ENCODE data around the gene NOS1AP.

The NOS1AP gene

DNA sequence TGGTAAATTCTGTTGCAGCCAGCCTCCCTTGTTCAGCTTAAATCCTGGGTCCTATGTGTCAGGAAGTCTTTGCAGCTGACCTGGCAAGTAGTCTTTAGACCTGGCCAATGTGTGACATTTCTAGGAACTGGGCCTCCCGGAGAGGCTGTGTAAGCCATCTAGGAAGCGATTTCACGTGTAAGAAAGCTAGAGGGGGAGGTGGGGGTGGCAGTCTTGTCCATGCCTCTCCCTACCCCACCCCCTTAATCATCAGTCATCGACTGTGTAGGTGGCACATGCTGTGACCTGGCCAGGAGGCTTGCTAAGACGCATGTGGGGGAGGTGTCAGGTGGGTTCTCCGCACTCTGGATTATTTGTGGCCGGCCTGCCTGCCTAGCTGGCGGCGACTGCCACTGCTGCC lies 320.5 kb downstream of the NOS1AP start:
- Histone ChIP-seq H2AK5ac (ENCODE audit: low read length) (no peak overlapping the region), H3K23ac (ENCODE audit: low read length) (no peak overlapping the region), H3K4ac (ENCODE audit: low read depth, low read length) (no peak overlapping the region), H4K8ac (ENCODE audit: low read depth, low read length) (no peak overlapping the region), H3K27ac (ENCODE audit: low read depth, low read length) (no peak overlapping the region), H3K36me3 (ENCODE audit: control insufficient read depth, insufficient read depth, low read length) (no peaks in the 10 kb centered on the region), H3K4me2 (ENCODE audit: low read length) (no peak overlapping the region), H3K9ac (ENCODE audit: low read length) (no peak overlapping the region), H3K4me3 (ENCODE audit: low read length) (no peak overlapping the region), H2BK15ac (replicated peaks; ENCODE audit: low read depth) (no peak overlapping the region), H3K79me1 (ENCODE audit: low read length) (no peaks in the 10 kb centered on the region), H4K5ac (ENCODE audit: low read length) (no peak overlapping the region), H2BK120ac (ENCODE audit: low read depth, low read length) (no peak overlapping the region), H3K18ac (ENCODE audit: low read length) (no peak overlapping the region), H3K56ac (ENCODE audit: low read length) (no peak overlapping the region), H3K4me1 (ENCODE audit: control insufficient read depth, low read depth, low read length) (peaks cover 3% of the 10 kb centered on the region), H3K27me3 (ENCODE audit: insufficient read depth, low read length, poor library complexity) (no peaks in the 10 kb centered on the region), H2BK5ac (ENCODE audit: low read length) (no peak overlapping the region), H3K79me2 (ENCODE audit: control insufficient read depth, insufficient read depth, low read length) (no peaks in the 10 kb centered on the region)
- peak; percentile 42 for DNase-seq
- WGBS (ENCODE audit: extremely low coverage, insufficient coverage, low lambda C conversion rate) = no CpG with 5 or more reads among the region's 9 CpGs

DNA sequence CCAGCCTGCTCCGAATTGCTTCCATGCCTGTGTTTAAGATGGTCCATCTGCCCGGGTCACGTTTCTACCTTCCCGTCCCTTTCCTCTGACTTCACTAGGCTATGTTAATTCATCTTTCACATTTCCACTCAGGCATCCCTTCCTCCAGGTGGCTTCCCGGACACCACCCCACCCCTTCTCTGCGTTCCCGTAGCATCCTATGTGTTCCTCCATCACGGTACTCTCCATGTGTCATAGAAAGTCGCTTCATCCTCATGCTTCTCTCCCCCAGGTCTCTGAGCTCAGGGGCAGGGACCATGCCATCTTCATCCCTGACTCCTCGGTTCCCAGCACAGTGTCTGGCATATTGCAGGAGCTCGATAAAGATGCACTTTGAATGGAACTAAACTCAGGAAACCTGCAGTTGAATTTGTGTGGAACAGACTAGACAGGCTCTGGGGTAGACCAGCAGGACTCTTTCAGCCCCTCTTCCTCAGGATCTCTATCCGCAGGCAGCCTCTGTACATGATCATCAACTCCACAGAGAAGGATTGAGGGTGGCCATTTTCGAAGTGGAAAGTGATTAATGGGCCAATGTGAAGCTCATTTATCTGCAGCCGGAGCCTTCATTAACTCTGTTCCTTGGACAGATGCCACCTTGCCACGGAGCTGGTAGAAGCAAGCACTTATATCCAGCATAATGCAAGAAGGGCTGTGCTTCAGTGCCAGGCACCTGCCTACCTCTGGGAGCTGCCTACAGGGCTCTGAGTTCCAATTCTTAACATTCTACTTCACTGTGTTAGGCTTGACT lies 321.1 kb downstream of the NOS1AP start:
- H3K4me2 ChIP-seq (ENCODE audit: low read length) = no peak overlapping the region
- H2BK5ac ChIP-seq (ENCODE audit: low read length) = no peak overlapping the region
- no peak overlapping the region for H4K5ac ChIP-seq (ENCODE audit: low read length)
- H3K23ac ChIP-seq (ENCODE audit: low read length) = no peak overlapping the region
- H3K56ac ChIP-seq (ENCODE audit: low read length) = no peak overlapping the region
- no peak for DNase-seq
- H3K4me3 ChIP-seq (ENCODE audit: low read length) = no peak overlapping the region
- H3K9ac ChIP-seq (ENCODE audit: low read length) = no peak overlapping the region
- no peaks in the 10 kb centered on the region for H3K79me2 ChIP-seq (ENCODE audit: control insufficient read depth, insufficient read depth, low read length)
- no CpG with 5 or more reads among the region's 15 CpGs for WGBS (ENCODE audit: extremely low coverage, insufficient coverage, low lambda C conversion rate)
- no peak overlapping the region for H4K8ac ChIP-seq (ENCODE audit: low read depth, low read length)
- H3K4me1 ChIP-seq (ENCODE audit: control insufficient read depth, low read depth, low read length) = peaks cover 3% of the 10 kb centered on the region
- H3K79me1 ChIP-seq (ENCODE audit: low read length) = no peaks in the 10 kb centered on the region
- H3K27ac ChIP-seq (ENCODE audit: low read depth, low read length) = no peak overlapping the region
- no peak overlapping the region for H3K18ac ChIP-seq (ENCODE audit: low read length)
- no peak overlapping the region for H2BK120ac ChIP-seq (ENCODE audit: low read depth, low read length)
- H3K4ac ChIP-seq (ENCODE audit: low read depth, low read length) = no peak overlapping the region
- no peaks in the 10 kb centered on the region for H3K27me3 ChIP-seq (ENCODE audit: insufficient read depth, low read length, poor library complexity)
- H2AK5ac ChIP-seq (ENCODE audit: low read length) = no peak overlapping the region
- no peaks in the 10 kb centered on the region for H3K36me3 ChIP-seq (ENCODE audit: control insufficient read depth, insufficient read depth, low read length)
- no peak overlapping the region for H2BK15ac ChIP-seq (replicated peaks; ENCODE audit: low read depth)

DNA sequence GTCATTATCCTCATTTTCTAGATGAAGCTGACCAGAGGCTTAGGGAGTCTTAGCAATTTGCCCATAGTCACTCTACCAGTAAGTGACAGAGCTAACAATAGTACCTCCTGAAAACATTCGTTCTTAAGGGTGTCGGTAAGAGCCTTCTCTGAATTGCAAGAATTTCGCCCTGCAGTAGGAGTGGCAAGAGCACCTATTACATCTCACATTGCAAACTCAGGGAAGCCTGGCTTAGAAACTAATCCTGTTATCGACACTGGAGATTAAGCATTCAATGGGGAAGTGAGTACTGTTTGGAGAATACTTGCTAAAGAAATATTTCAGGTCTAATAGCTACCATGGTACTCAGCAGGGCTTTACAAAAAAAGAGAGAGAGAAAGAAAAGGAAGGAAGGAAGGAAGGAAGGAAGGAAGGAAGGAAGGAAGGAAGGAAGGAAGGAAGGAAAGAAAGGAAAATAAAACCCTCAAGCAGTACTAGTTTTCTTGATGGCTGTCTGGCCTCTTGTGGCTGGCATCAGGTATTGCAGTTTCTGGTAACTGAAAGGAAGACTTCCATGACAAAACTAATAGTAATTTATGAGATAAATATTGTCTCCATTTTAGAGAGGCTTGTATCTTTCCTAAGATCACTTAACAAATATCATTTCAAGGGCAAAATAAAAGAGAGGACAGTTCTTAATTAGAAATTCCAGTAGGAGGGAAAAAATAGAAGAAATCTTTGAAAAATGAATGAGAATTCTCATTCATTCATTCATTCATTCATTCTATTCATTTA lies 322.5 kb downstream of the NOS1AP start:
- no peak overlapping the region for H3K4me2 ChIP-seq (ENCODE audit: low read length)
- no peak overlapping the region for H3K4me3 ChIP-seq (ENCODE audit: low read length)
- H2BK5ac ChIP-seq (ENCODE audit: low read length) = no peak overlapping the region
- H2AK5ac ChIP-seq (ENCODE audit: low read length) = no peak overlapping the region
- H3K4me1 ChIP-seq (ENCODE audit: control insufficient read depth, low read depth, low read length) = peaks cover 3% of the 10 kb centered on the region
- H3K36me3 ChIP-seq (ENCODE audit: control insufficient read depth, insufficient read depth, low read length) = no peaks in the 10 kb centered on the region
- no peak overlapping the region for H4K5ac ChIP-seq (ENCODE audit: low read length)
- no peaks in the 10 kb centered on the region for H3K27me3 ChIP-seq (ENCODE audit: insufficient read depth, low read length, poor library complexity)
- no peak overlapping the region for H3K4ac ChIP-seq (ENCODE audit: low read depth, low read length)
- peak; percentile 94 for DNase-seq
- no peak overlapping the region for H4K8ac ChIP-seq (ENCODE audit: low read depth, low read length)
- H3K18ac ChIP-seq (ENCODE audit: low read length) = no peak overlapping the region
- no peak overlapping the region for H2BK120ac ChIP-seq (ENCODE audit: low read depth, low read length)
- no peak overlapping the region for H3K23ac ChIP-seq (ENCODE audit: low read length)
- H3K27ac ChIP-seq (ENCODE audit: low read depth, low read length) = no peak overlapping the region
- no peak overlapping the region for H2BK15ac ChIP-seq (replicated peaks; ENCODE audit: low read depth)
- no peaks in the 10 kb centered on the region for H3K79me1 ChIP-seq (ENCODE audit: low read length)
- H3K9ac ChIP-seq (ENCODE audit: low read length) = no peak overlapping the region
- H3K79me2 ChIP-seq (ENCODE audit: control insufficient read depth, insufficient read depth, low read length) = no peaks in the 10 kb centered on the region
- no peak overlapping the region for H3K56ac ChIP-seq (ENCODE audit: low read length)
- WGBS (ENCODE audit: extremely low coverage, insufficient coverage, low lambda C conversion rate) = no CpG with 5 or more reads among the region's 4 CpGs

DNA sequence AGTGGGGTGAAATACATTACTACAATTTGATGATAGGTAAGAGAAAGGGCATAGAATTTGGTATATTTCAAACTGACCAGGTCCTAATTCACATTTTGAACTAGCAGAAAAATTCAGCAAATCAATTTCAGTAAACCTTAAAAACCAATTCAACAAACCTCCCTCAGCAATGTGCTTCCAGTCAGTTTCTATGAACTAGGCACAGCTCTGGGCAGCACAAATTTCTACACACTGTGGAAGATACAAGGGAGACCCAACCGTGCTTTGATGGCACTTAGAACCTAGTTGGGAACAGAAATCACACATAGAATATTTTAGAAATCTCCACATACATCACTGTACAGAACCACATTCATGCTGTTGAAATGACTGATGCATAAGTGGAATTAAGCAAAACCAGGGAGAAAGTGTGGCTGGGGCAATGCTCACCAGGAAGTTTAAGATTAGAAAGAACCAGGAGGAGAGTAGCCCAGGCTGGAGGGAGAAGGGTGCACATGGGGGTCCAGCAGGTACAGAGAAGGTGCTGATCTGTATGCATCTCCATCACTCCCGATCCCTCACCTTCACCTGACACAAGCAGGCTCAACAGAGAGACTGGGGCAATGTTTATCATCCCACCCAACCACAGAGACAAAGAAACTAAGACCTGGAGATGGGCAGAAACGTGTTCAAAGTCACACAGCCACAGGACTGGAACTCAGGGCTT lies 326.9 kb downstream of the NOS1AP start:
- Histone ChIP-seq H3K4ac (ENCODE audit: low read depth, low read length) (no peak overlapping the region), H3K4me1 (ENCODE audit: control insufficient read depth, low read depth, low read length) (peaks cover 14% of the 10 kb centered on the region), H2BK120ac (ENCODE audit: low read depth, low read length) (no peak overlapping the region), H4K5ac (ENCODE audit: low read length) (no peak overlapping the region), H3K36me3 (ENCODE audit: control insufficient read depth, insufficient read depth, low read length) (no peaks in the 10 kb centered on the region), H3K79me2 (ENCODE audit: control insufficient read depth, insufficient read depth, low read length) (no peaks in the 10 kb centered on the region), H2BK15ac (replicated peaks; ENCODE audit: low read depth) (no peak overlapping the region), H2AK5ac (ENCODE audit: low read length) (no peak overlapping the region), H3K27me3 (ENCODE audit: insufficient read depth, low read length, poor library complexity) (no peaks in the 10 kb centered on the region), H3K4me2 (ENCODE audit: low read length) (no peak overlapping the region), H3K56ac (ENCODE audit: low read length) (no peak overlapping the region), H3K9ac (ENCODE audit: low read length) (no peak overlapping the region), H3K79me1 (ENCODE audit: low read length) (no peaks in the 10 kb centered on the region), H3K4me3 (ENCODE audit: low read length) (no peak overlapping the region), H3K18ac (ENCODE audit: low read length) (no peak overlapping the region), H4K8ac (ENCODE audit: low read depth, low read length) (no peak overlapping the region), H2BK5ac (ENCODE audit: low read length) (no peak overlapping the region), H3K23ac (ENCODE audit: low read length) (no peak overlapping the region), H3K27ac (ENCODE audit: low read depth, low read length) (no peak overlapping the region)
- no CpG with 5 or more reads among the region's 3 CpGs for WGBS (ENCODE audit: extremely low coverage, insufficient coverage, low lambda C conversion rate)
- no peak for DNase-seq

DNA sequence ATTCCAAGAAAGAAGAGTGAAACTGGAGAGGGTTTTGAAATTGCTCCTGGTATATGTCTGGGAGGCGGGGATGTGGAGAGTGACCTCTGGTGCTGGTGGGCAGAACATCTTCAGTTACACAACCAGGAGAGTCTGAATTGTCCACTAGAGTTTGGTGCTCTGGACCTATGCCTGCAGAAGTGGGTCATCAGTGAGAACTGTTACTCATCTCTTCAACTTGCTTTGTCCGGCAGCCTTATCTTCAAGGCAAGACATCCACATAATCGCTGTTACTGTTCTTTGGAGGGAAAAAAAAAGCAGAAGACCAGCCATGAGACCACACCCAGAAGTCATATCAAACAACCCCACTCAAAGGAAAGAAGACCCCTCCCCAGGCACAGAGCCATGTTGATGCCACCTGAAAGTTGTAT lies 327.6 kb downstream of the NOS1AP start:
- no peak overlapping the region for H2AK5ac ChIP-seq (ENCODE audit: low read length)
- no peak for DNase-seq
- H3K4ac ChIP-seq (ENCODE audit: low read depth, low read length) = no peak overlapping the region
- H2BK120ac ChIP-seq (ENCODE audit: low read depth, low read length) = no peak overlapping the region
- H3K9ac ChIP-seq (ENCODE audit: low read length) = no peak overlapping the region
- H3K56ac ChIP-seq (ENCODE audit: low read length) = no peak overlapping the region
- H3K36me3 ChIP-seq (ENCODE audit: control insufficient read depth, insufficient read depth, low read length) = no peaks in the 10 kb centered on the region
- H4K5ac ChIP-seq (ENCODE audit: low read length) = no peak overlapping the region
- no peak overlapping the region for H3K27ac ChIP-seq (ENCODE audit: low read depth, low read length)
- no peak overlapping the region for H2BK5ac ChIP-seq (ENCODE audit: low read length)
- no peak overlapping the region for H4K8ac ChIP-seq (ENCODE audit: low read depth, low read length)
- H3K4me2 ChIP-seq (ENCODE audit: low read length) = no peak overlapping the region
- H3K79me2 ChIP-seq (ENCODE audit: control insufficient read depth, insufficient read depth, low read length) = no peaks in the 10 kb centered on the region
- no peak overlapping the region for H3K23ac ChIP-seq (ENCODE audit: low read length)
- H3K27me3 ChIP-seq (ENCODE audit: insufficient read depth, low read length, poor library complexity) = no peaks in the 10 kb centered on the region
- WGBS (ENCODE audit: extremely low coverage, insufficient coverage, low lambda C conversion rate) = no CpG with 5 or more reads among the region's 3 CpGs
- H3K18ac ChIP-seq (ENCODE audit: low read length) = no peak overlapping the region
- H3K4me3 ChIP-seq (ENCODE audit: low read length) = no peak overlapping the region
- H2BK15ac ChIP-seq (replicated peaks; ENCODE audit: low read depth) = no peak overlapping the region
- peaks cover 11% of the 10 kb centered on the region for H3K4me1 ChIP-seq (ENCODE audit: control insufficient read depth, low read depth, low read length)
- H3K79me1 ChIP-seq (ENCODE audit: low read length) = no peaks in the 10 kb centered on the region
